HUES48 (cell line): ENCODE results near the gene TMEM222.

Experiments
- H3K27ac ChIP-seq: one replicate; pipeline ENCODE4 v1.7.0; 2013; ENCODE audit warnings: low read depth, low read length, inconsistent platforms
- H3K27me3 ChIP-seq: 2 replicates; pipeline ENCODE4 v1.6.1; 2013; ENCODE audit warnings: mild to moderate bottlenecking, low read length; ENCODE audit not compliant: control insufficient read depth, insufficient read depth
- H3K36me3 ChIP-seq: 2 replicates; pipeline ENCODE4 v1.6.1; 2013; ENCODE audit warnings: low read length; ENCODE audit not compliant: control insufficient read depth, insufficient read depth
- H3K4me1 ChIP-seq: 2 replicates; pipeline ENCODE4 v1.6.1; 2013; ENCODE audit warnings: mild to moderate bottlenecking, low read length; ENCODE audit not compliant: control insufficient read depth, insufficient read depth
- H3K4me3 ChIP-seq: 2 replicates; pipeline ENCODE4 v1.5.1; 2013; ENCODE audit warnings: mild to moderate bottlenecking, low read depth, low read length
- H3K9ac ChIP-seq: 2 replicates; pipeline ENCODE4 v1.6.1; 2013; ENCODE audit warnings: mild to moderate bottlenecking, low read depth, low read length, moderate library complexity
- H3K9me3 ChIP-seq: 2 replicates; pipeline ENCODE4 v1.6.1; 2013; ENCODE audit warnings: low read length; ENCODE audit not compliant: control insufficient read depth, insufficient read depth

The TMEM222 gene

DNA sequence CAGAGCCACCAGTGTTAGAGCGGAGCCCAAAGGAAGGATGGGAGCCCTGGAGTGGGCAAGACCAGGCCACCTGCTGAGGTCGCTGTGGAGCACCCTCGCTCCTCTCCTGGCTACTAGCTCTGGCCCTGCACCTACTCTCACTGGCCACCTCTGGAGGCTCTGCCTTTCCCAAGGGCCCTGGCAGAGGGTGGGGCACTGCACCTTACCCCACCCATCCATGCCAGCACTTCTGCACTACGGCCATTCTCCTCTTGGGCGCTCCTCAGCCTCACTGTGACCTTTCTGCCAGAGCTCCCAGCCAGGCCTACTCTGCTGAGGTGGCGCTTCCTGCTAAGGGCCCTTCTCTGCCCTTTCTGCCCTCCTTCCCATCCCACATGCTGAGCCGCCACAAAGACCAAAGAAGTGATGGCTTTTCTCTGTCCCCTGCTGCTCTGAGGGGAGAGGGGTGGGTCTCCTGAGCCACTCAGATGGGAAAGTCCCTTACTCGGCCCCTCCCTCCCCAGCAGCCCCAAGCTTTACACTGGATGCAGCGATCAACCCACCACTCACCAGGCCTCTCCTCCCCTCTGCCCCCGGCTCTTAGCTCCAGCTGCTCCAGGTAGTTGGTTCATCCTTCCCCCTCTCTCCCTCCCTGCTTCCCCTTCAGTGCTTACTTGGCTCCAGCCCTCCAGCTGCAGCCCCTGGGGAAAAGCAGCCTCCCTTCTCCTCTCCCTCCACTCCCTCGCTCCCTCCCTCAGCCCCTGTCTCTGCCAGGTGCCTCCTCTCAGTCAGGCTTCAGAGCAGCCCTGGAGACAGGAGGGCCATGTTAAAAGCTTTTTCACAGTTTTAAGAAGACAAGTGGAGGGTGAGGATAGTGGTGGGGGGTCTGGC, 14.8 kb upstream of the TMEM222 start:
- H3K4me3 ChIP-seq, result peak overlapping the region; percentile 35
- H3K27ac ChIP-seq, result peak overlapping the region; percentile 89
- 0 out of 2 replicates have a peak overlapping the region, but pooled peaks have one; percentile 31 for H3K9ac ChIP-seq

DNA sequence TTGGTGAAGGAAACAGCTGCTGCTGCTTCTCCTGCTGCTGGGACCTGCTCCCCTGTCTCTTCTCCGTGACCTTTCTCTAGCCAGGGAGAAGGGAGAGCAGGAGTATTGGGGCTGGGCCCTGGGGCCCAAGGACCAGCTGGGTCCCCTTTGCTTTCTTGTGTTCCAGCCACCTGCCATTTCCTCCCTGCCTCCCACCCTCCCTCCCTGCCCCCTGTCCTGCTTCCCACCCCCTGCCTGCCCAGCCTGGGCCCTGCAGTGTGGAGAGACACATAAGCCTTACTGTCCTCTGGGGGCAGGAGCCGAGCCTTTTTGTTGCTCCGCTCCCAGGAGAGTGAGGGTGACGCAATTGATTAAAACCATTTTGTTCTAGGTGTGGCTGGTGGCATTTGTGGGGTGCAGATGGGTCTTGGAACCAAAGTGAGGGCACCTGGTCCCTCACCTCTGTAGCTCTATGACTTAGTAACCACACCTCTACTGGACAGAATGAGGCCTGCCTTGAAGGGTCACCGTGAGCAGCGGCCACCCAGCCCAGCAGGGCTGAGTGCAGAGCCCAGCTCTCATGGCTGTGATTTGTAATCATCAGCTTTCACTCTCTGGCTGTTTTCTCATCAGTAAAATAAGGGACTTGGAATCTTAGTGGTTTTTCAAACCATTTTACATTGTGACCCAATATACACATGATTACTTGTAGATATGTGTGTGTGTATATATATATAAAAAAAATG, 13.9 kb upstream of the TMEM222 start:
- H3K4me1 ChIP-seq, result peaks cover 21% of the 10 kb centered on the region
- H3K9ac ChIP-seq, result 0 out of 2 replicates have a peak overlapping the region, but pooled peaks have one; percentile 31
- no peaks in the 10 kb centered on the region for H3K36me3 ChIP-seq
- H3K4me3 ChIP-seq, result peak overlapping the region; percentile 35; the same call in 1 of the 2 replicates
- no peaks in the 10 kb centered on the region; the same call in 1 of the 2 replicates for H3K27me3 ChIP-seq
- no peaks in the 10 kb centered on the region for H3K9me3 ChIP-seq
- H3K27ac ChIP-seq, result peak overlapping the region; percentile 89

More for the DNA sequence above, 14.8 kb upstream of the TMEM222 start:
- H3K27me3 ChIP-seq, result no peaks in the 10 kb centered on the region; the same call in 1 of the 2 replicates
- no peaks in the 10 kb centered on the region for H3K36me3 ChIP-seq
- no peaks in the 10 kb centered on the region for H3K9me3 ChIP-seq
- H3K4me1 ChIP-seq, result peaks cover 21% of the 10 kb centered on the region

DNA sequence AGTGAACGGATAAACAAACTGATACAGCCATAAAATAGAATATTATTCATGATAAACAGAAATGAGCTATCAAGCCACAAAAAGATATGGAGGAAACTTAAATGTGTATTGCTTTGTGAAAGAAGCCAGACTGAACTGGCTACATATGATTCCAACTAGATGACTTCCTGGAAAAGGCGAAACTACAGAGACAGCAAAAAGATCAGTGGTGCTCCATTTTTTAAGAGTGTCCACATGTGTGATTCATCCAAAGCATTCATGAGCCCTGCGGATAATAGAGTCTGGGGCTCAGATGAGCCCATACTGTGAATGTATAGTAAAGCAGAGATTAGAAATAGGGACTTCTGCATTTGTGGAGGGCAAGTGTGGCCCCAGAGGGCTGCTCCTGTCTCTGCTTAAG, 7.8 kb upstream of the TMEM222 start:
- Histone ChIP-seq H3K36me3 (no peaks in the 10 kb centered on the region), H3K27ac (no peak overlapping the region), H3K27me3 (no peaks in the 10 kb centered on the region; the same call in 1 of the 2 replicates), H3K9me3 (no peaks in the 10 kb centered on the region), H3K4me1 (0 out of 2 replicates have a peak, but pooled peaks cover 4% of the 10 kb centered on the region), H3K4me3 (no peak overlapping the region), H3K9ac (no peak overlapping the region)

DNA sequence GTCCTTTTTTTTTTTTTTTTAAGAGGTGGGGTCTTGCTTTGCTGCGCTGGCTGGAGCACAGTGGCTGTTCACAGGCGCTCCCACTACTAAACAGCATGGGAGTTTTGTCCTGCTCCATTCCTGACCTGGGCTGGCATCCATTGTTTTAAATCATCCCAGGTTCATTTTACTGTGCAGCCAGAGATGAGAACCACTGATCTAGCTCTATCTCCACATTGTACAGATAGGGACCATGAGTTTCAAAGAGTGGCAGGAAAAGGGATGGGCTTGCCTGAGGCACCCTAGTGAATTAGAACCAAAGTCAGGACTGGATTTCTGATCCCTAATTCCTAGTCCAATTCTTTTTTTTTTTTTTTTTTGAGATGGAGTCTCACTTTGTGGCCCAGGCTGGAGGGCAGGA, 7.2 kb upstream of the TMEM222 start:
- Histone ChIP-seq H3K9me3 (no peaks in the 10 kb centered on the region), H3K9ac (no peak overlapping the region)

DNA sequence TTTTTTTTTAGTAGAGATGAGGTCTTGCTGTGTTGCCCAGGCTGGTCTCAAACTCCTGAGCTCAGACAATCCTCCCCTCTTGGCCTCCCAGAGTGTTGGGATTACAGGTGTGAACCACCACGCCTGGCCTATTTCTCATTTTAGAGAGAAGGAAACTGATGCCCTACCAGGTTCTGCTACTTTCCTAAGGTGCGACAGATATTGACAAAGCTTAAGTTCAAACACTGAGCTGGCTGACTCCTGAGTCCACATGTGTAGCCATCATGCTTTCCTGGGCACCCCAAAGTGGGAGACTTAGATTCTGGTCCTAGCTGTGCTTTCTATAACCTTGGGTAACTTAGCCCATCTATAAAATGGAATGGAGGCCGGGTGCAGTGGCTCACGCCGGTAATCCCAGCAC, 5.1 kb upstream of the TMEM222 start:
- Histone ChIP-seq H3K27me3 (no peaks in the 10 kb centered on the region), H3K27ac (no peak overlapping the region)

More for the DNA sequence above, 7.2 kb upstream of the TMEM222 start:
- H3K36me3 ChIP-seq, result no peaks in the 10 kb centered on the region
- no peak overlapping the region for H3K4me3 ChIP-seq
- H3K27ac ChIP-seq, result no peak overlapping the region
- H3K27me3 ChIP-seq, result no peaks in the 10 kb centered on the region; the same call in 1 of the 2 replicates
- 0 out of 2 replicates have a peak, but pooled peaks cover 4% of the 10 kb centered on the region for H3K4me1 ChIP-seq

DNA sequence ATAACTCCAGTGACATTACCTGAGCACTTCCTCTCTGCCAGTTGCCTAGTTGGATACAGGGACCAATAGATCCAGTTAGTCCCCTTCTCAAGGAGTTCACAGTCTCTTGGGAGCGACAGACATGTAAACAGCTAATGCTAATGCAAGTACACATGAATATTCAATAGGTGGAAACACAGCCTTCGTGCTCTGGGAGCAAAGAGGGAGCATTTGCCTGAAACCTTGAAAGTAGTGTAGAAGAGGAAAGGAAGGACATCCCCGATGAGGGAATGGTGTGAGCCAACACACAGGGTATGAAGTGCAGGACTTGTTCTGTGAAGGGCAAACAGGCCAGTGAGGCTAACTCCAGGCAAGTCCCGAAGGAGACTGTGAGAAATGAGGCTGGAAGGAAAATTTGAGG, 3.8 kb upstream of the TMEM222 start:
- no peaks in the 10 kb centered on the region for H3K36me3 ChIP-seq
- H3K9me3 ChIP-seq, result no peaks in the 10 kb centered on the region
- H3K27ac ChIP-seq, result no peak overlapping the region
- no peaks in the 10 kb centered on the region for H3K27me3 ChIP-seq
- H3K4me3 ChIP-seq, result no peak overlapping the region
- H3K4me1 ChIP-seq, result 0 out of 2 replicates have a peak, but pooled peaks cover 4% of the 10 kb centered on the region
- no peak overlapping the region for H3K9ac ChIP-seq

More for the DNA sequence above, 5.1 kb upstream of the TMEM222 start:
- no peaks in the 10 kb centered on the region for H3K9me3 ChIP-seq
- no peaks in the 10 kb centered on the region for H3K36me3 ChIP-seq
- H3K4me3 ChIP-seq, result no peak overlapping the region
- 0 out of 2 replicates have a peak, but pooled peaks cover 4% of the 10 kb centered on the region for H3K4me1 ChIP-seq
- no peak overlapping the region for H3K9ac ChIP-seq

DNA sequence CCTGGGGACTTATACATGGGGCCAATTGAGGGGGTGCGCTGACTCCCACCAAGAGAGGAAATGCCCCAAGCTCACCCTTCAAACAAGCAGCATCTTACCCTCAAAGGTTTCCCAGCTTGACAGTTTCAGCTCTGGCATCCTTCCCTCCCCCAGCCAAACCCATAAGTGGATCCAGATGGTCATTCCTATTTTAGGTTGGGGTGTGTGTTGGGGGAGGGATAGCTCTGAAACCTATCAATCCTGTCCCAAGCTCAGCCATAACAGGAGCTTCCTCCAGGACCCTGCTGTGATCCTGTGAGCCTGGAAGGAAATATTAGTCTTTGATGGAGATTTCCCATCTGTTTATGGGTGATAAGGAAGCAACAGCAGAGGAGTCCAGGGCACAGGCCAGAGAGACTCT, 3.4 kb upstream of the TMEM222 start:
- H3K4me3 ChIP-seq, result no peak overlapping the region
- no peaks in the 10 kb centered on the region for H3K27me3 ChIP-seq

DNA sequence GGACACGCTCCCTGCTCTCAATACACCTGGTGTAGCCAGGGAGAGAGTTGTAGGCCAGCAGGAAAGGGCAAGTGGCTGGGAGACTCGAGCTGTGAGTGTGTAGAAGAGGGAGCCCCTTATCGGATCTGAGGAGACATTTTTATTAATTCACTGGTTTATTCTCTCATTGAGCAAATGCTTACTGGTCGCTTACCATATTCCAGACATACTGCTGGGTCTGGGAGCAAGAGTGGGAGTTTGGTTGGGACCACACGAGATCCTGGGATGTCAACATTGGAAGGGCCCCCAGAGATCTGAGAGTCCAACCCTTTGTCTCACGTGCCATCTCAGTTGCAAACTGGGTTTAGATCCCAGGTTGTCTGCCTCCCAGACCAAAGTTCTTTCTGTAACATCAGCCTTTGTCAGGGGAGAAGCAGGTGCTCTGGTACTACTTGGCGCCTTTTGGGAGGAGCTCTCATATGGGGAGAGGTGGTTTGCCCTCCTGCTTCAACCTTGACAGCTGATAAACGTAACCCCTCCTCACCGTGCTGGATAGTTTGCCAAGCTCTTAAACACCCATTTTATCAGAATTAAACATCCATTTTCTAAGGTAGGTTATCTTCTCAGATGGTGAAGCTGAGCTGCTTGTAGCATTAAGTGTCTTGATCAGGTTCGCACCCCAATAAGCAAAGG, 742 bp downstream of the TMEM222 start:
- Histone ChIP-seq H3K27ac (peak overlapping the region; percentile 93), H3K27me3 (no peaks in the 10 kb centered on the region), H3K36me3 (peaks cover 27% of the 10 kb centered on the region), H3K4me3 (peak overlapping the region; percentile 96), H3K9ac (peak overlapping the region; percentile 94), H3K4me1 (0 out of 2 replicates have a peak, but pooled peaks cover 4% of the 10 kb centered on the region), H3K9me3 (no peaks in the 10 kb centered on the region)

More for the DNA sequence above, 3.4 kb upstream of the TMEM222 start:
- no peak overlapping the region for H3K9ac ChIP-seq
- H3K4me1 ChIP-seq, result 0 out of 2 replicates have a peak, but pooled peaks cover 4% of the 10 kb centered on the region
- no peaks in the 10 kb centered on the region for H3K9me3 ChIP-seq
- no peaks in the 10 kb centered on the region for H3K36me3 ChIP-seq
- H3K27ac ChIP-seq, result no peak overlapping the region

DNA sequence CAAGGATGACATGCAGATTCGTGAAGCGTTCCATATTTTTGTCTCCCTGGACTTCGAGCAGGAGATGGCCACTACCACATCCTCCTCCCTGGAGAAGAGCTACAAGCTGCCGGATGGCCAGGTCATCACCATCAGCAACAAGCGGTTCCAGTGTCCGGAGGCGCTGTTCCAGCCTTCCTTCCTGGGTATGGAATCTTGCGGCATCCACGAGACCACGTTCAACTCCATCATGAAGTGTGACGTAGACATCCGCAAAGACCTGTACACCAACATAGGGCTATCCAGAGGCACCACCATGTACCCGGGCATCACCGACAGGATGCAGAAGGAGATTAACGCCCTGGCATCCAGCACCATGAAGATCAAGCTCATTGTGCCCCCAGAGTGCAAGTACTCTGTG, 3.3 kb downstream of the TMEM222 start:
- Histone ChIP-seq H3K9ac (no peak overlapping the region), H3K4me3 (no peak overlapping the region), H3K4me1 (no peaks in the 10 kb centered on the region), H3K36me3 (peaks cover 27% of the 10 kb centered on the region), H3K27me3 (no peaks in the 10 kb centered on the region), H3K9me3 (no peaks in the 10 kb centered on the region), H3K27ac (no peak overlapping the region)

DNA sequence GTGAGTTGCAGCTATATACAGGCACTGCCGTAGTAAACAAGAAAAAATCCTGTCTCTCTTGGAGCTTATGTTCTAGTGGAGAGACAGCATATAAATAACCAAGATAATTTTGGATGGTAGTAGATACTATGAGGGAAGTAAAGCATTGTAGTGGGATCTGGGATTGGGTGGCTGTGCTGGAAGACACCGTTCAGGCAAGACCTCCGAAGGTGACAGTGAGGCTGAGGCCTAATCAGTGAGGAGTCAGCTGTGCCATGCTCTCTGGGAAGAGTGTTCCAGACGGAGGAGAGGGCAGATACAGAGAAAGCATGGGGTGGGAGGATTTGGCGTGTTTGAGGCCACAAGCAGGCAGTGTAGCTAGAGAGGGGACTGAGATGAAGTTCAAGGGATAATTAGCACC, 6.0 kb downstream of the TMEM222 start:
- H3K27me3 ChIP-seq, result no peaks in the 10 kb centered on the region
- H3K4me1 ChIP-seq, result no peaks in the 10 kb centered on the region
- H3K4me3 ChIP-seq, result no peak overlapping the region
- H3K36me3 ChIP-seq, result peaks cover 39% of the 10 kb centered on the region
- no peak overlapping the region for H3K9ac ChIP-seq
- H3K27ac ChIP-seq, result no peak overlapping the region
- no peaks in the 10 kb centered on the region for H3K9me3 ChIP-seq
